Kidney (tissue), 14 donors: ENCODE measurements around the gene CCNK. TPM values are rescaled to one million over a fixed set of nuclear protein-coding genes. Genes with fewer than 3 reads are reported as not detected.

ENCODE experiments used
- DNase-seq, 5 donors: peaks; one replicate each; pipeline ENCODE4 v3.0.0-alpha.2; 2013 to 2020
- FAIRE-seq: peaks from 2 replicates; lab custom pipeline; 2012; peaks lifted over from hg19 to GRCh38; lab: Jason Lieb, UNC
- H3K27ac ChIP-seq, 2 donors: one replicate each; pipeline ENCODE4 v1.7.0; 2013; ENCODE audit warnings: low read depth in 2 of 2, low read length in 2 of 2, inconsistent platforms in 1 of 2
- H3K27me3 ChIP-seq: one replicate; pipeline ENCODE4 v1.7.1; 2013; ENCODE audit warnings: low read length, inconsistent platforms; ENCODE audit not compliant: control insufficient read depth, insufficient read depth
- H3K36me3 ChIP-seq, 3 donors: one replicate each; pipeline versions ENCODE4 v1.7.0 to v1.7.1; 2013; ENCODE audit warnings: low read length in 3 of 3, control low read depth in 1 of 3, inconsistent platforms in 1 of 3; ENCODE audit not compliant: insufficient read depth in 3 of 3, control insufficient read depth in 2 of 3
- H3K4me1 ChIP-seq, 3 donors: one replicate each; pipeline versions ENCODE4 v1.7.0 to v1.7.1; 2013; ENCODE audit warnings: low read length in 3 of 3, inconsistent platforms in 1 of 3, low read depth in 1 of 3; ENCODE audit not compliant: control insufficient read depth in 2 of 3, insufficient read depth in 2 of 3
- H3K4me3 ChIP-seq, 3 donors: one replicate each; pipeline versions ENCODE4 v1.7.0 to v1.8.1; 2013; ENCODE audit warnings: low read length in 3 of 3, control low read depth in 1 of 3, inconsistent platforms in 1 of 3
- H3K9ac ChIP-seq, 3 donors: one replicate each; pipeline versions ENCODE4 v1.7.0 to v1.7.1; 2013; ENCODE audit warnings: low read length in 3 of 3, control low read depth in 1 of 3, inconsistent platforms in 1 of 3
- H3K9me3 ChIP-seq, 3 donors: one replicate each; pipeline versions ENCODE4 v1.7.0 to v1.7.1; 2013; ENCODE audit warnings: low read length in 3 of 3, control low read depth in 1 of 3, inconsistent platforms in 1 of 3; ENCODE audit not compliant: control insufficient read depth in 2 of 3, insufficient read depth in 1 of 3
- intact Hi-C: fragments of 100-400 bp; cut with DNase I; formaldehyde crosslinking; loops from one replicate; pipeline ENCODE4 v1.11.1; 2022
- polyA plus RNA-seq: library from polyadenylated mRNA; stranded (reverse); fragments of 350-450 nt; fragmentation: Illumina TruSeq; extraction: RNeasy Lipid Tissue Mini Kit (QIAGEN cat#74804); gene quantifications from one replicate; pipeline ENCODE4 v1.2.3, GENCODE V29; 2014; ENCODE audit warnings: low read depth, low replicate concordance; ENCODE audit not compliant: insufficient read depth
- total RNA-seq: library from RNA; stranded (reverse); fragmentation: NEBNext Ultra II Directional; extraction: Animal tissue kit (Norgen Biotek cat#: 25700); gene quantifications from one replicate; pipeline ENCODE4 v1.2.1, GENCODE V29; 2021
- TF ChIP-seq, protein P1 (sequence below): IDR thresholded peaks from 3 replicates; pipeline ENCODE4 v1.5.1; 2012; ENCODE audit warnings: mild to moderate bottlenecking, moderate library complexity, borderline replicate concordance; ENCODE audit not compliant: insufficient read depth; ENCODE audit errors: extremely low read depth
- donor health status: control.
- donor health status: control.
- donor health status: control.
- donor health status: control.
- donor health status: control.
- donor health status: DM: yes; HTN: yes; CAD: no.
- donor health status: Normal renal cell carcinoma (clear cell type).

The CCNK gene
- total and polyA plus RNA-seq, 2 donors from 2014 or later: 12.8 to 40.6 TPM

- H3K36me3 ChIP-seq: peaks cover 5 to 66% (median 42%) of the 10 kb centered on the region in 3 donors
- no peaks in the 10 kb centered on the region for H3K9me3 ChIP-seq
- intact Hi-C loops: no loop called here
- DNase-seq (no peak), FAIRE-seq (no peak)
- no peaks in the 10 kb centered on the region for H3K27me3 ChIP-seq
- H3K4me1 ChIP-seq: no peaks in the 10 kb centered on the region
- H3K27ac ChIP-seq: no peak overlapping the region
- TF ChIP-seq, protein P1, sequence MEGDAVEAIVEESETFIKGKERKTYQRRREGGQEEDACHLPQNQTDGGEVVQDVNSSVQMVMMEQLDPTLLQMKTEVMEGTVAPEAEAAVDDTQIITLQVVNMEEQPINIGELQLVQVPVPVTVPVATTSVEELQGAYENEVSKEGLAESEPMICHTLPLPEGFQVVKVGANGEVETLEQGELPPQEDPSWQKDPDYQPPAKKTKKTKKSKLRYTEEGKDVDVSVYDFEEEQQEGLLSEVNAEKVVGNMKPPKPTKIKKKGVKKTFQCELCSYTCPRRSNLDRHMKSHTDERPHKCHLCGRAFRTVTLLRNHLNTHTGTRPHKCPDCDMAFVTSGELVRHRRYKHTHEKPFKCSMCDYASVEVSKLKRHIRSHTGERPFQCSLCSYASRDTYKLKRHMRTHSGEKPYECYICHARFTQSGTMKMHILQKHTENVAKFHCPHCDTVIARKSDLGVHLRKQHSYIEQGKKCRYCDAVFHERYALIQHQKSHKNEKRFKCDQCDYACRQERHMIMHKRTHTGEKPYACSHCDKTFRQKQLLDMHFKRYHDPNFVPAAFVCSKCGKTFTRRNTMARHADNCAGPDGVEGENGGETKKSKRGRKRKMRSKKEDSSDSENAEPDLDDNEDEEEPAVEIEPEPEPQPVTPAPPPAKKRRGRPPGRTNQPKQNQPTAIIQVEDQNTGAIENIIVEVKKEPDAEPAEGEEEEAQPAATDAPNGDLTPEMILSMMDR: no peak
- H3K4me3 ChIP-seq: no peak overlapping the region
- H3K9ac ChIP-seq: no peak overlapping the region
These were observed 16.1 kb downstream of the CCNK start for GRCh38 chr14:99497341-99497740.

DNA sequence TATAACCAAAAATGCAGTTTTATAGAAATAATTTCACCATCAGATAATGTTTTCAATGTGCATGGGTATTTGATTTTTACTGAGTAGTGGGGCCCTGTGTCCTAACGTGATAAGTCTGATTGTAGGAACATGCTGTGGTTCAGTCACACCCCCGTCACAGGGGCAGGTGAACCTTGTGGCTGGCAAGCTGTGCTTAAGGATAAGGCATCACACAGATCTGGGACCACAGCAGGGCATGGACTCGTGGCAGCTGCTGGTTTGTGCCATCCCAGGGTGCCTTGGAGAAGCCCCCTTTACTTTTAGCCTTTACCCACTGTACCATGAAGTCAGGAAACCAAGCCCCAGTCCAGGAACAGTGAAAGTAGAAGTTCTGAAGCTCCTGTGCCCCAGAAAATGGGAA is 16.7 kb downstream of the CCNK start:
- FAIRE-seq: no peak
- Histone ChIP-seq H3K27me3 (no peaks in the 10 kb centered on the region), H3K9ac (no peak overlapping the region), H3K9me3 (no peaks in the 10 kb centered on the region), H3K27ac (no peak overlapping the region), H3K4me3 (no peak overlapping the region), H3K36me3 (peaks cover 5 to 67% (median 47%) of the 10 kb centered on the region in 3 donors), H3K4me1 (no peaks in the 10 kb centered on the region)
- DNase-seq: no peak
- intact Hi-C loops: no loop called here
- TF ChIP-seq, protein P1: no peak

DNA sequence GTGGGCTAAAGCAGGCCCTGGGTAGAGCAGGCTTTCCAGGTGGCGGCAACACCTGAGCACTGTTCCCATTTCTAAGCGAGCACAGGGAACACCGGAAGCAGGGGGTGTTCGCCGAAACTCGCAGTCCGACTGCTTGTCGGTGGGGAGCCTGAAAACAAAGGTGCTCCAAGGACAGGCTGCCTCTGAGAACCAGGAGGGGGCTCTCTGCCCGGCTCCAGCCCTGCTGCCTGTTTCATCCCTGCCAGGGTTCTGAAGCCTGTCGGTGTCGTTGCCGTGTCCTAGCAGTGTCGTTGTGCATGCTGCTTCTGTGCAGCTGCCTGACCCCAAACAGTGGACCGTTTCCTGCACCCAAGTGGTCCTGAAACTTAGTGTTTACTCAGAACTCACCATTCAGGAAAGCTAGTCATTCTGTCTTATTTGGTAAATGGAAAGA is 21.8 kb downstream of the CCNK start:
- Histone ChIP-seq H3K9me3 (no peaks in the 10 kb centered on the region), H3K36me3 (peaks cover 7 to 53% (median 38%) of the 10 kb centered on the region in 3 donors), H3K27ac (no peak overlapping the region), H3K27me3 (no peaks in the 10 kb centered on the region), H3K4me3 (no peak overlapping the region), H3K9ac (no peak overlapping the region), H3K4me1 (no peaks in the 10 kb centered on the region)
- FAIRE-seq: no peak
- intact Hi-C loops: no loop called here
- TF ChIP-seq, protein P1: no peak
- peak in 1 of 5 donors; percentile 38 for DNase-seq
